ENCODE data around the gene VWCE. TPM values are rescaled to one million over a fixed set of nuclear protein-coding genes. Genes with fewer than 3 reads are reported as not detected.
"Not testable (repeated sequence)": the region's sequence is repeated elsewhere in the genome, so short reads cannot be mapped to it uniquely, and the experiment has no call there.

VWCE gene
- total RNA-seq, 1 experiment from 2014 or later, result 2.5 TPM

DNA sequence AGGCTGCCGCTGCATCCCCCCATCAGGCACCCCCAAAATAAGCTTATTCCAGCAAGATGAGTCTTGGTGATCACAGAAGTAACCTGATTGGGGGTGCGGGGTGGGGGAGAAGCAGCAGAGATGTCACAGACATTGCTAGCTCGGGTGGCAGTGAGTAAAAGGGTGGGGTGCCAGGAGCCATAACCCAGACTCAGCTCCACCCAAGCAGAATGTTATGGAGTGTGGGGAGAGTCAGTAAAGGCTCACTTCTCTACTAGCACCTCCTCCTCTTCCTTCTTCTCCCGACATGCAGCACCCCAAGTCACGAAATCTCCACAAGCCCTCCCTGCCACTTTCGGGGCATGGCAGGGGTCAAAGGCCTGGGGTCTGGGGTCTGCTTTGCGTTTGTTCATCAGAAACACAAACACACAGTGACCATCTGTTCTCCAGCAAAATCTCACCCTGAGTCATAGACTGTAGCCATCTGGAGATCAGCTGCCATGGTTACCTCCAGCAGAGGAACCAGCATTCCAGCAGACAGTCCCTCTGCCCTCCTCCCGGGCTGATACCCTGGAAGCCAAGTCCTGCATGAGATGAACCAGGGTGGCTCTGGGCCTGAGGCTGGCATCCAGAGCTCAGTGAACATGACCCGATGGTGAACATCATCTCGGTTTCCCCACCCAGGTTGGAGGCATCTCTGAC lies 68.5 kb downstream of the VWCE start:
- H3K27ac ChIP-seq (ENCODE audit: low read depth, low read length); H3K79me2 ChIP-seq (ENCODE audit: insufficient read depth, low read length); CTCF ChIA-PET; H3K9me3 ChIP-seq (ENCODE audit: control insufficient read depth in 1 of 2, insufficient read depth in 1 of 2, low read depth in 1 of 2, low read length in 2 of 2); H3K27me3 ChIP-seq (ENCODE audit: insufficient read depth, low read length); RAD21 ChIA-PET (ENCODE audit: low non-redundant PET in 1 of 2, low total read pairs in 2 of 2, uncharacterized antibody in 2 of 2, unreplicated experiment in 2 of 2); H3K4me2 ChIP-seq (ENCODE audit: low read length); BruUV-seq (replicated peaks); H3K4me1 ChIP-seq (ENCODE audit: control insufficient read depth in 1 of 2, insufficient read depth in 2 of 2, low read length in 2 of 2); H3K9ac ChIP-seq (ENCODE audit: low read length); POLR2A ChIA-PET; intact Hi-C loops (cut with micrococcal nuclease); H2AFZ ChIP-seq (ENCODE audit: low read depth, low read length, poor library complexity, severe bottlenecking); H3K36me3 ChIP-seq (ENCODE audit: control insufficient read depth in 1 of 2, insufficient read depth in 2 of 2, low read length in 2 of 2); H3K4me3 ChIP-seq (replicated peaks in 1 of 2; ENCODE audit: low read depth in 1 of 2, low read length in 2 of 2); H3K9me2 ChIP-seq (ENCODE audit: insufficient read depth); H4K20me1 ChIP-seq (ENCODE audit: insufficient read depth); DNase-seq (ENCODE audit: low read depth, low spot score): not testable (repeated sequence)
- ATAC-seq, result 0 out of 2 replicates have a peak, but pooled peaks have one; percentile 28

DNA sequence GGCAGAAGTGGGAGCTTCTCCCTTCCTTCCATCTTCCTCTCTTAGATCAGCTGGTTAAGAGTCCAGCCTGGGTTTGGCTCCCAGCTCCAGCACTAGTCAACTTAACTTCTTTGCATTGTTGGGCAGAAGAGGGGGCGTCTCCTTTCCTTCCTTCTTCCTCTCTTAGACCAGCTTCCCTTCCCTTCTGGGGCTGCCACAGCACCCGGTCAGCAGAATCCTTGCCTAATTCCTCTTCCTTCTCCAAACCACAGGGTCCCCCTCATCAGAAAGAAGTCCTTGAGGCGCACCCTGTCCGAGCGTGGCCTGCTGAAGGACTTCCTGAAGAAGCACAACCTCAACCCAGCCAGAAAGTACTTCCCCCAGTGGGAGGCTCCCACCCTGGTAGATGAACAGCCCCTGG lies 72.4 kb downstream of the VWCE start:
- POLR2A ChIA-PET; H3K9me2 ChIP-seq (ENCODE audit: insufficient read depth); intact Hi-C loops (cut with micrococcal nuclease); H3K27ac ChIP-seq (ENCODE audit: low read depth, low read length); H2AFZ ChIP-seq (ENCODE audit: low read depth, low read length, poor library complexity, severe bottlenecking); CTCF ChIA-PET; H3K9ac ChIP-seq (ENCODE audit: low read length); H3K36me3 ChIP-seq (ENCODE audit: control insufficient read depth in 1 of 2, insufficient read depth in 2 of 2, low read length in 2 of 2); H3K4me2 ChIP-seq (ENCODE audit: low read length); BruUV-seq (replicated peaks); H3K79me2 ChIP-seq (ENCODE audit: insufficient read depth, low read length); H3K9me3 ChIP-seq (ENCODE audit: control insufficient read depth in 1 of 2, insufficient read depth in 1 of 2, low read depth in 1 of 2, low read length in 2 of 2); ATAC-seq; H3K4me1 ChIP-seq (ENCODE audit: control insufficient read depth in 1 of 2, insufficient read depth in 2 of 2, low read length in 2 of 2); H3K27me3 ChIP-seq (ENCODE audit: insufficient read depth, low read length); RAD21 ChIA-PET (ENCODE audit: low non-redundant PET in 1 of 2, low total read pairs in 2 of 2, uncharacterized antibody in 2 of 2, unreplicated experiment in 2 of 2); DNase-seq (ENCODE audit: low read depth, low spot score); H3K4me3 ChIP-seq (replicated peaks in 1 of 2; ENCODE audit: low read depth in 1 of 2, low read length in 2 of 2); H4K20me1 ChIP-seq (ENCODE audit: insufficient read depth): not testable (repeated sequence)

DNA sequence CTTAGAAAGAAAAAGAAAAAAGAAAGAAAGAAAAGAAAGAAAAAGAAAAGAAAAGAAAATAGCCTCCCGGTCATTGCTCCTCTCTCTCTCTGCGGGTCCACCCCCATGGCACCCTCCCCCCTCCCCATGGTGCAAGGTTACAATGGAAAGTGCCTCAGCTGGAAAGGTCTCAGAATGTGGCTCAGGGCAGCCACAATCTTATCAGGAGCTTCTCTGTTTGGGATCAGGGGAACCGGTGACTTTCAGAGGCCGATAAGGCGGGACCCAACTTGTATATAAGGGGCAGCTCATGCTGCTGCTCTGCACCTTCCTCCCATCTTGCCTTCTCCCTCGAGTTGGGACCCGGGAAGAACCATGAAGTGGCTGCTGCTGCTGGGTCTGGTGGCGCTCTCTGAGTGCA lies 73.1 kb downstream of the VWCE start, which contains the start of gene PGA4:
Gene PGA4, plus strand, starts transcription at position 301 of the 400 bp plus-strand sequence. Its CDS starts 54 bp downstream, at position 355.
- H3K9me2 ChIP-seq (ENCODE audit: insufficient read depth); H3K9me3 ChIP-seq (ENCODE audit: control insufficient read depth in 1 of 2, insufficient read depth in 1 of 2, low read depth in 1 of 2, low read length in 2 of 2); H3K79me2 ChIP-seq (ENCODE audit: insufficient read depth, low read length); H3K4me1 ChIP-seq (ENCODE audit: control insufficient read depth in 1 of 2, insufficient read depth in 2 of 2, low read length in 2 of 2); BruUV-seq (replicated peaks); CTCF ChIA-PET; RAD21 ChIA-PET (ENCODE audit: low non-redundant PET in 1 of 2, low total read pairs in 2 of 2, uncharacterized antibody in 2 of 2, unreplicated experiment in 2 of 2); POLR2A ChIA-PET; H2AFZ ChIP-seq (ENCODE audit: low read depth, low read length, poor library complexity, severe bottlenecking); ATAC-seq; intact Hi-C loops (cut with micrococcal nuclease); H3K4me3 ChIP-seq (replicated peaks in 1 of 2; ENCODE audit: low read depth in 1 of 2, low read length in 2 of 2); H3K4me2 ChIP-seq (ENCODE audit: low read length); H3K27ac ChIP-seq (ENCODE audit: low read depth, low read length); H4K20me1 ChIP-seq (ENCODE audit: insufficient read depth); H3K9ac ChIP-seq (ENCODE audit: low read length); DNase-seq (ENCODE audit: low read depth, low spot score); H3K36me3 ChIP-seq (ENCODE audit: control insufficient read depth in 1 of 2, insufficient read depth in 2 of 2, low read length in 2 of 2); H3K27me3 ChIP-seq (ENCODE audit: insufficient read depth, low read length): not testable (repeated sequence)

DNA sequence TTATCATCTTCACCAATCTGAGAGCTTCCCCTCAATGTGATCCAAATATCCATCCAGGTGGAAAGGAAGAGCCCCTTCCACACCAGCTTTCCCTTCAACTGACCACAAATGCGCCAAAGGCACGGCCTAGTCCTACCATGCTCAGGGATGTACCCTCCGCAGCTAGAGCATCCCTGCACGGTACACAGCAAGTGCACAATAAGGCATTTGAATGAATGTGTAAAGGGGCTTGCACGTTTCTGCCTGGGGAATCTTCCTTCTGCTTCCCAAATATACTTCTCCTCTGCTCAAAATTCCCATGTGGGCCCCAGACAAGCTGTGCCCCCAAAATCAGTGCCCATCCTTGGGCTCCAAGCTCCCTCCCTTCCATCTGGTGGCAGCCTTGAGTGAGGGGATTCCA lies 76.1 kb downstream of the VWCE start:
- RAD21 ChIA-PET (ENCODE audit: low non-redundant PET in 1 of 2, low total read pairs in 2 of 2, uncharacterized antibody in 2 of 2, unreplicated experiment in 2 of 2), result not testable (repeated sequence)

More for the DNA sequence above, 76.1 kb downstream of the VWCE start:
- H3K4me1 ChIP-seq (ENCODE audit: control insufficient read depth in 1 of 2, insufficient read depth in 2 of 2, low read length in 2 of 2); H3K4me2 ChIP-seq (ENCODE audit: low read length); H3K4me3 ChIP-seq (replicated peaks in 1 of 2; ENCODE audit: low read depth in 1 of 2, low read length in 2 of 2); CTCF ChIA-PET; DNase-seq (ENCODE audit: low read depth, low spot score); POLR2A ChIA-PET; intact Hi-C loops (cut with micrococcal nuclease); H3K27ac ChIP-seq (ENCODE audit: low read depth, low read length); H3K9me3 ChIP-seq (ENCODE audit: control insufficient read depth in 1 of 2, insufficient read depth in 1 of 2, low read depth in 1 of 2, low read length in 2 of 2); H3K9me2 ChIP-seq (ENCODE audit: insufficient read depth); BruUV-seq (replicated peaks); H3K9ac ChIP-seq (ENCODE audit: low read length); H3K79me2 ChIP-seq (ENCODE audit: insufficient read depth, low read length); H3K27me3 ChIP-seq (ENCODE audit: insufficient read depth, low read length); ATAC-seq; H4K20me1 ChIP-seq (ENCODE audit: insufficient read depth); H3K36me3 ChIP-seq (ENCODE audit: control insufficient read depth in 1 of 2, insufficient read depth in 2 of 2, low read length in 2 of 2); H2AFZ ChIP-seq (ENCODE audit: low read depth, low read length, poor library complexity, severe bottlenecking): not testable (repeated sequence)
